H1 (cell line): ENCODE data around the gene ACOT7.

Experiments
- EGR1 ChIP-seq: IDR thresholded peaks from 2 replicates; pipeline ENCODE4 v1.6.1; 2011; ENCODE audit warnings: low read depth, low read length, borderline replicate concordance
- GABPA ChIP-seq: IDR thresholded peaks from 2 replicates; pipeline ENCODE4 v1.6.1; 2011; ENCODE audit warnings: mild to moderate bottlenecking, low read length, moderate library complexity, borderline replicate concordance; ENCODE audit not compliant: insufficient read depth
- HDAC2 ChIP-seq, 2 experiments: fragments of 300-600 bp in 1 of 2; sonication (generic) in 1 of 2; IDR thresholded peaks; 2 replicates each; pipeline ENCODE4 v1.6.1; 2011 to 2012; ENCODE audit warnings: low read depth in 2 of 2, low read length in 2 of 2, mild to moderate bottlenecking in 2 of 2, moderate library complexity in 2 of 2, borderline replicate concordance in 1 of 2, inconsistent platforms in 1 of 2
- TF ChIP-seq, protein P1 (sequence below): IDR thresholded peaks from 2 replicates; pipeline ENCODE4 v1.6.1; 2011; ENCODE audit warnings: low read depth, mild to moderate bottlenecking, low read length; ENCODE audit not compliant: insufficient read depth

DNA sequence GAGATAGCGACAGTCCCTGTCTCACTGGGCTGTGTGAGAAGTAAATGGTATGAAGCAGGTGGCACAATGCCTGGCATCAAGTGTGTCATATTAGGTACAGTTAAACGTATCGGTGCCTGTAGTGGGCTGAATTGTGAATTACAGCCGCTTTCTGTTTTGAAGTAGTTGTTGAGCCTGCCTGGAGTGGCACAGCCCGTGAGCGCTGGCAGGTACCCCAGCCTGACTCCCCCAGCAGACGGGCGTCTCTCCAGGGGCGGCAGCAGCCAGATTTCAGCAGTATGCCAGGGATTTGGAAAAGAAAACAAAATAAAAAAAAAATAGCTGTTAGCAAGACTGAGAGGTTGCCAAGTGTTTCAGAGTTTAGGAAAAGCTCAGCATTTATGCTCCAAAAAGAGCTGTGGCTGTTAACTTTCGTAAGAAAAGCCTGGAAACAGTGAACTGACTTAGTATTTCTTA, 106.1 kb downstream of the ACOT7 start:
- TF ChIP-seq HDAC2 (IDR thresholded peaks at IDR 0.05; ENCODE audit: borderline replicate concordance in 1 of 2, low read depth in 2 of 2, low read length in 2 of 2) = no peak
- no peak for TF ChIP-seq EGR1
- no peak for TF ChIP-seq GABPA
- TF ChIP-seq, protein P1, sequence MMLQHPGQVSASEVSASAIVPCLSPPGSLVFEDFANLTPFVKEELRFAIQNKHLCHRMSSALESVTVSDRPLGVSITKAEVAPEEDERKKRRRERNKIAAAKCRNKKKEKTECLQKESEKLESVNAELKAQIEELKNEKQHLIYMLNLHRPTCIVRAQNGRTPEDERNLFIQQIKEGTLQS = no peak
